ENCODE results near the gene ATP6V1G1.
"Not testable (repeated sequence)": the region's sequence is repeated elsewhere in the genome, so short reads cannot be mapped to it uniquely, and the experiment has no call there.

ATP6V1G1 gene, protein sequence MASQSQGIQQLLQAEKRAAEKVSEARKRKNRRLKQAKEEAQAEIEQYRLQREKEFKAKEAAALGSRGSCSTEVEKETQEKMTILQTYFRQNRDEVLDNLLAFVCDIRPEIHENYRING

GRCh38 chr9:114587345-114588202, at the start of gene ATP6V1G1:
TSS of gene ATP6V1G1 (plus strand) at chr9:114587769. CDS start at chr9:114587839, 70 bp downstream.
- peak; percentile 96 for DNase-seq (ENCODE audit: low spot score)

DNA sequence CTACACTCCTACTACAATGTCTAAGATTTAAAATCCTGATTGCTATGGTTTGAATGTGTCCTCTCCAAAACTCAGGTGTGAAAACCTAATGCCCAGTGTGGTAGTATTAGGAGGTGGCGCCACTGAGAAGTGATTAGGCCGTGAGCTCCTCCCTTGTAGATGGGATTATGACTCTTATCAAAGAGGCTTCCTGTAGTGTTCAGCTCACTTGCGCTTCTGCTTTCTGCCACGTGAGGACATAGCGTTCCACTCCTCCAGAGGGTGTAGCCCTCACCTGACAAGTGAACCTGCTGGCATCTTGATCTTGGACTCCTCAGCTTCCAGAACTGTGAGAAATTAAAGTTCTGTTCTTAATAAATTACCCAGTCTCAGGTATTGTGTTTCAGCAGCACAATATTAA, 49.3 kb upstream of the ATP6V1G1 start:
- peak; percentile 45 for DNase-seq (ENCODE audit: low spot score)

DNA sequence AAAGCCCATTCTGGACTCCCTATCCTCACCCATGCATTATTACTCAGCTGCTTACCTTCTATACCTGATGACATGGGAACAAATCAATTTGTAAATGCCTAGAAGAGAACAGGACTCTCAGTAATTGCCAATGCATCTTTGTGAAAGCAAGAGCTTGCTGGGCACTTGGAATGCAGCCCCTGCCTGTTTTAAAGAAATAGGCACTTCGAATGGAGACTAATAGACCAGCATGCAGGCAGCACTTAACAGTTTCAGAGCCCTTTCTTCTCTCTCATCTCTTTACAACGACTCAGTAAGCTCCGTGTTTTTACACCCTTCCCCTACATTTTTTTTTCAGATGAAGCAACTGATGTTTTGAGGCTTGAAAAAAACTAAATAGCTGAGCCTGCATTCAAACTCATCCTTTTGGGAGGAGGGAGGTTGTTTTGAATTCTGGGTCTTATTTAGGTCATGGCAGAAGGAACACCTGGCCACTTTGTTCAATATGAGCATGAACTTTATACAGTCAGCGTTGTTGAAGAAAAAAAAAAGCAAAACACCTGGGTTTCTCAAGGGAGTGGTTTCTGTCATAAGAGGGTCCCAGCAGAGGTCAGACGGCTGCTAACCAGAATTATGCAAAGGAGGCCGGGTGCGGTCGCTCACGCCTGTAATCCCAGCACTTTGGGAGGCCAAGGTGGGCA, 47.7 kb upstream of the ATP6V1G1 start:
- DNase-seq (ENCODE audit: low spot score), result no peak

DNA sequence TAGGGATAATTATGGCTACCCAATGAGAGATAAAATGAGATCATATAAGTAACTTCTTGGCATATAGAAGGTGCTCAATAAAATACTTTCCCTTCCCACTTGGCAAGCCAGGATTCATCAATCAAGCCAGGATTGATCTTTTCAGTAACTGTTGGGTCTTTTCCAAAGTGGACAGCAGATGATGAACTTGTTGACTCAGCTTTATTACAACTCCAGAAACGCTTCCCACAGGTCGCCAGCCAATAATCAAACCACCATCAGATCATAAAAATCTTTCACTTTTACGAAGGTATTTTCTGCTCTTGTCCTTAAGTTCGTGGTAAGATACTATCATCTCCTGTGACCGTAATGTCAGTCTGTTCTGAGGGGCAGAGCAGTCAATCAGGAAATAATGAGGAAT, 42.5 kb upstream of the ATP6V1G1 start:
- DNase-seq (ENCODE audit: low spot score), result no peak

GRCh38 chr9:114546851-114547250, 40.7 kb upstream of the ATP6V1G1 start:
- DNase-seq (ENCODE audit: low spot score), result no peak

DNA sequence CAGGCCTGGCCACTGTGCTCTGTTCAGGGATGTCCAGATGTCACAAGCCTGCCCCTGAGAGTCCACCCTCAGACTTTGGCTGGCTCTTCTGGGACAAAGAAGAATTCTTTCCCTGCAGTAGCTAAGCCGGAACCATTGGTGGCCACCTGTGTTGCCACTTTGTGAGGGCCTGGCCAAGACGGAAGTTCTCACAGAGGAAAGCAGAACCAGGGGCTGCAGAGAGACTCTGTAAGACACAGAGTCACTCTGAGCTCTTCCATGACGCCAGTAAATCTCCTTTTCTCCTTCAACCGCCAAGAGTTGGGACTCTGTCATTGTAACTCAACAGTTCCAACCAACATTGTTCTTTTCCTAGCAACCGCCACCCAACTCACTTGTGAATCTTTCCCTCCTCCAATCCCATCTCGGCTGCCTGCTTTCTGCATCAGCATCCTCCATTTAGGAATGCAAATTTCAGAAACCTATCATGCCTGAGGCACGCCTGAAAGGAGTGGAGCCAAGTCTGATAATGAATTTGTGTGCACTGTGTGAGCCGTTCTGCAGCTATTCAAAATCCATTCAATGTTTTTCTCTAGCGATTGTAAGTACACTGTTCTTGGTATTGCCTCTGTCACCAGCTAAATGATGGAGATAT, 37.8 kb upstream of the ATP6V1G1 start:
- no peak for DNase-seq (ENCODE audit: low spot score)

DNA sequence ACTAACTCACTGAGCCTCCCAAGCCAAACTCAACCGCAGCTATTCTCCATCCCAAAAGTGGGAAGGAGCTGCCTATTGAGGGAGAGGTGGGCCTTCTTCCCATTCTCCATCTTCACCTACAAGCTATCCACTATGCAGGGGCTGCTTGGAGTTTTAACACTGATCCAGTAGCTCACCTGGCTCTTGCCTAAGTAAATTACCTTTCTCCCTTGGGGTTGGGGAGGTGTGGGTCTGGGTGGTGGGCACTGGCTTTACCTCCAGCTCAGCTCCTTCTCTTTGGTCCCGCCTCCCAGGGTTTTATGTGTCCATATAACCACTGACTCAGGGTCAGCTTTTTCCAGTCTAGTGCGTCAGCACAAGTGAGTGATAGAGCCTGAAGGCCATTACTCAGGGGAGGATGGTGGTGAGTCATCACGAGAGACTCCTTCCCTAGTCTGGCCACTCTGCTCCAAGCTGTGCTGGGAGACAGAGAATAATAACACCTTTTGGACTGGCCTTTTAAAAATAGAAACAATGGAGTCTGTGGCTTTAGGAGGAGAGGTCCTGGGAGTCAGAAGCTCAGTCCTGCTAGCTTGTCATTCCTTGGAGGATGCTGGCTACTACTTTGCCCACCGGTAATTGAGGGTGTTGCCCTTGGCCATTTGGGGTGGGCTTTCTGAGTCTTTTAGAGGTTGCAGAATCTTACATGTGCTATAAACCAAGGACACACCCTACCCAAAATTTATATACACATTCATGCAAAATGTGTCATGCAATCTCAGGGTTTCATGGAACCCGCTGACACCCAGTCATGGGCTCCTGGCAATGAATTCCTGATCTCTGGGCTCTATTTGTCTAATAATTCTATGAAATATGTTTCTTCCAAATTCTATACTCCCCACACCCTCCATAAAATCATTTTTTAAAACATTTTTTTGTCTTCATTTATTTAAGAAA, 35.6 kb upstream of the ATP6V1G1 start:
- peak; percentile 34 for DNase-seq (ENCODE audit: low spot score)

- no peak for DNase-seq (ENCODE audit: low spot score)
Observed at GRCh38 chr9:114552706-114553105, 34.9 kb upstream of the ATP6V1G1 start.

- no peak for DNase-seq (ENCODE audit: low spot score)
Observed at GRCh38 chr9:114553202-114553601, 34.4 kb upstream of the ATP6V1G1 start.

DNA sequence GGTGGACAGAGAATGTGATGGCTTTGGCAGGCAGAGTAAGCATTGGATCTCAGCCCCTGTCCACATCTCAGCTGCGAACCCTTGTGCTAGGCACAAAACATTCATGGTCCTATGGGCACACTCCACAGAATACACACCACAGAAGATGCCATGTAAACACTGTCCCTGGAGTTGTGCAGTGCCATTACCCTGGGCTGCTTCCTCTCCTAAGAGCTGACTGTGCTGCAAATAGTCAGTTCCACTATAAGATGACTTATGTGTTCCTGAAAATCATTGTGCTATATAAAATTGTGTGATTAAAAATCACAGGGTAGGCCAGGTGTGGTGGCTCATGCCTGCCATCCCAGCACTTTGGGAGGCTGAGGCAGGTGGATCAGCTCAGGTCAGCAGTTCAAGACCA, 31.9 kb upstream of the ATP6V1G1 start:
- DNase-seq (ENCODE audit: low spot score), result no peak

DNA sequence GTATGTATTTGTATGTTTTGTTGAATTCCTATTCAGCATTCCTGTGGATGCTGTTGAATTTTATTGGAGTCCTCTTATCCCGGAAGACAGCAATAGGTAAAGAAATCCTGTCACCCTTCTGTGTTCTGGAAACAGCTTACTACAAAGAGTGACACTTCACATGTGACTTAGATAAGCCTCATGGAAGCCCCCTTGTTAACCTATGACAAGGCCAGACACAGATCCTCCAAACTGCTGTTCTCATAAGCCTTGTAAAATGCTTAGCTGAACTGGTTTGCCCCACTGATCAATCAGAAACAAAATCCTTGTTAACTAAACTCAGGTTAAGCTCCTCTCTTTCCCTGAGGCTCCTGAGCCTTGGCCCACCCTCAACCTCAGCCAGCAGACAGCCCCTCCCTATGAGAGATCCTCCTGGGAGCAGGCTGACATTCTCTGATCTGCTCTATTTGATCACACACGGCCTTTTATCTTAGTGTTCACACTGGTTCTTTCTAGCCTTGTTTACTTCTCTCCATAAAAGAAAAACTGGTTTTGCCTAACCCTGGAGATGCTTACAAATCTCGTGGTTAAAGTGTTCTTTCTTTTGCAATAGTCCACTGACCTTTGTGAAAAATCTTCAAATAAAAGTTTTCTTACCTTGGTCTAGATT, 29.4 kb upstream of the ATP6V1G1 start:
- no peak for DNase-seq (ENCODE audit: low spot score)

- no peak for DNase-seq (ENCODE audit: low spot score)
Observed at GRCh38 chr9:114559830-114560513, 27.6 kb upstream of the ATP6V1G1 start.

DNA sequence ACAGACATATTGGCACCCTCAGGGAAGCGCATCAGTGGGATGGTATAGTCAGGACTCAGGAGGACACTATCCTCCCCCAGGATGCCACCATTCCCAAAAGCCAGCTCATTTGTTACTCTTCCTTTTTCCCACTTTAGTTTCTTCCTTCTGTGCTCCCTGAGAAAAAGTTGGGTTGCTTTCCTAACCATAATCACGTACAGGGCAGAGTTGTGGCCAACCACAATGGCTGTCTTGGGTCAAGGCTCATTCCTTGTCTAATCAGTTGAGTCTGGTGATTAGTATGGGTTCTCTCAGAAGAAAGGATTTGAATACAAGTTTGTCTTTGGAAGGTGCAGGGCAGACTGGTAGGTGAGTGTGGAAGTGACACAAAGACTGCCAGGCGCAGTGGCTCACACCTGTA, 26.6 kb upstream of the ATP6V1G1 start:
- no peak for DNase-seq (ENCODE audit: low spot score)

DNA sequence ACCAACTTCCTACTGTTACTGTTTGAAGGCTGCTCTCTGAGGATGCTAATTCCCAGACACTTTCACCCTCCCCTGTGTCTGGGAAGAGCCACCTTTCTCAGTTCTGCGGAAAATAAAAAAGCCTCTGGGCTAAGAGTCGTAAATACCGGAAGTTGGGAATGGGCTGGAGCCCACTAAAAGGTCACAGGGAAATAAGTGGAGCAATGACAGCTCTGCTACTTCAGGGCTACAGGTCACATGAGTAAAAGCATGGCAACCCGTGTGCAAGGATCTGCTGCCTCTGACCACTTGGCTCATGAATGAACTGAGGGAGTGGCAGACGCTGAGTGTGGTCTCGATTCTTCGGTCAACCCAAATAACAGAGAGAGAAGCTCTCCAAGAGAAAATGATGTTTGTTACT, 25.8 kb upstream of the ATP6V1G1 start:
- DNase-seq (ENCODE audit: low spot score), result no peak

- no peak for DNase-seq (ENCODE audit: low spot score)
Observed at GRCh38 chr9:114565204-114565603, 22.4 kb upstream of the ATP6V1G1 start.

DNA sequence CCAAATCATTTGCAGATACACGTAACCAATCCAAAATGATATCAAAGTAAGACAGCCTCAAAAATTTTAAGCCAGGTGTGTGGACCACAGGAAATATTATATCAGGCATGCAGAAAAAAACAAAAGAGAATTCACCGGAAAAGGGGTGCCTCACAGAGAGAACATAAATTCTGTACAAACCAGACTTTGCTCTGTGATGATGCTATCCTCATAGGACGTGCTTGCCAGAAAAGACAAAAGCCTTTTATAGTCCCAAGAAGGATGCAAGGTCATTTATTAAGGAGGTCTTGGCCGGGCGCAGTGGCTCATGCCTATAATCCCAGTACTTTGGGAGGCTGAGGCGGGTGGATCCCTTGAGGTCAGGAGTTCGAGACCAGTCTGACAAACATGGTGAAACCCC, 16.8 kb upstream of the ATP6V1G1 start:
- no peak for DNase-seq (ENCODE audit: low spot score)

- no peak for DNase-seq (ENCODE audit: low spot score)
Observed at GRCh38 chr9:114571391-114571790, 16.2 kb upstream of the ATP6V1G1 start.

- DNase-seq (ENCODE audit: low spot score), result no peak
Observed at GRCh38 chr9:114572199-114572598, 15.4 kb upstream of the ATP6V1G1 start.

GRCh38 chr9:114574438-114574837, 13.1 kb upstream of the ATP6V1G1 start:
- DNase-seq (ENCODE audit: low spot score), result no peak

DNA sequence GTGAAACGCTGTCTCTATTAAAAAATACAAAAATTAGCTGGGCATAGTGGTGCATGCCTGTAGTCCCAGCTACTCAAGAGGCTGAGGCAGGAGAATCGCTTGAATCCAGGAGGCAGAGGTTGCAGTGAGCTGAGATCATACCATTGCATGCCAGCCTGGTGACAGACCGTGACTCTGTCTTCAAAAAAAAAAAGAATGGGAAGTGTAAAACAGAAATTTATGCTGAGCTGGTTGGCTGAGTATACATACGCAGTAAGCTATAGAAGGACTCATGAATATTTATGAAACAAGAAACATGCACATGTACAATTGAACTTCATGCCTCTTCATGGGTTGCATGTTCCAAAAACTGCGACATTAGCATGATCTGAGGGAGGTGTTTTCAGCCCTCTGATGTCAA, 10.8 kb upstream of the ATP6V1G1 start:
- DNase-seq (ENCODE audit: low spot score), result not testable (repeated sequence)

Measured in D341Med (cell line).